CD1c-positive myeloid dendritic cell (primary cell): ENCODE results near the gene DOK4.

Experiments
- DNase-seq: peaks from one replicate; pipeline ENCODE4 v3.0.0-alpha.2; 2016; ENCODE audit errors: extremely low spot score

Gene DOK4

DNA sequence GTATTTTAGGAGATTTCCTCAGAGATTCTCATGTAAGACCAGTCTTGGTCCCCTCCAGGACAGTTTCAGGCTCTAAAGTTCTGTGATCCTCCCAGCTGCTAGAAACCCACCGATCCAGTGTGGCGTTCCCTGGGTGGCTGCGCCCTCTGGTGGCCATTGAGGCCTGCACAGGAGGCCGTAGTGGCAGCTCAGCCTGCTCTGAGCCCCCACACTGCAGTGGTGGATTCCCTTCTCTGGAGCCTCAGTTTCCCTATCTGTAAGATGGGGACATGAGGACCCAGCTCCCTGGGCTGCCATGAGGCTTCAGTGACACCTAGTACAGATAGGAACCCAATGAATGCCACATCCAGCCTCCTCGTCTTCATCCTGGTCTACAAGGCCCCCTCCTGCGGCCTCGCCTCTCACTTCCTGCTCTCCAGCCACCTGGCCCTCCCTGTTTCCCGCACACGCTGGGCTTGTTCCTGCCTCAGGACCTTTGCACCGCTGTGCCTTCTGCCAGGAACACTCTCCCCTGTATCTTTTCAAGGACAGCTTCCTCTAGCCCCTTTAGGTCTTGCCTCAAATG is 33.6 kb upstream of the DOK4 start:
- DNase-seq, result peak; percentile 80

DNA sequence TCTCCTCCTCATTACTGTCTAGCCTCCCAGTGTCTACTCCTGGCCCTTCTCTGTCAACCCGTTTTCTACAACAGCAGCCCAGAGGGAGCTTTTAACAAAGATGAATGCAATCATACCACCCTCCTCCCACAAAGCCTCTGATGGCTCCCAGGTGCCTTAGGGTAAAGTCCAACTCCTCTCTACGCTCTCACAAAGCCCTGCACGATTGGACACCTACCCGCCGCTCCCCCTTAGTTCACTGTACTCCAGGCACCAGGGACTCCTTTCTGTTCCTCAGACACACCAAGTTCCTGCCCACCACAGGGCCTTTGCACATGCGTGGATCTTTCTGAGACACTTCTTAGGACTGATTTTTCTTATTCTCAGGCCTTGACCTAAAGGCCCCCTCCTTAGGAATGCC is 32.6 kb upstream of the DOK4 start:
- no peak for DNase-seq

DNA sequence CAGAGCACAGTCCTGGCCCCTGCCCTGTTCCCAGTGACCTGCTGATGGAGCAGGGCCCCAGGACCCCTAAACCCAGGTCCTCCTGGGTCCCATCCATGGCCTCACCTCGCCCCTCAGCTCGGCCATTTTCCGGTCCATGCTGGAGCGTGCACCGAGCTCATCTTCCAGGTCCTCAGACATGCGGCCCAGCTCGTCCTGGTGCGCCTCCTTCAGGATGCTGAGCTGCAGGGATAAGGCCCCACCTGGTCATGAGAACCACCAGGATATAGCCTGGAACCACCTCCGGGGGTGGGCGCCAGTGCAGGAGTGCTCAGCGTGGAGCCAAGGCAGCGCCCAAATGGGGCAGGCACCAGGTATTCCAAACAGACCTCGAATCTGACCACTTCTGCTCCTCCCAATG is 32.2 kb upstream of the DOK4 start:
- no peak for DNase-seq

DNA sequence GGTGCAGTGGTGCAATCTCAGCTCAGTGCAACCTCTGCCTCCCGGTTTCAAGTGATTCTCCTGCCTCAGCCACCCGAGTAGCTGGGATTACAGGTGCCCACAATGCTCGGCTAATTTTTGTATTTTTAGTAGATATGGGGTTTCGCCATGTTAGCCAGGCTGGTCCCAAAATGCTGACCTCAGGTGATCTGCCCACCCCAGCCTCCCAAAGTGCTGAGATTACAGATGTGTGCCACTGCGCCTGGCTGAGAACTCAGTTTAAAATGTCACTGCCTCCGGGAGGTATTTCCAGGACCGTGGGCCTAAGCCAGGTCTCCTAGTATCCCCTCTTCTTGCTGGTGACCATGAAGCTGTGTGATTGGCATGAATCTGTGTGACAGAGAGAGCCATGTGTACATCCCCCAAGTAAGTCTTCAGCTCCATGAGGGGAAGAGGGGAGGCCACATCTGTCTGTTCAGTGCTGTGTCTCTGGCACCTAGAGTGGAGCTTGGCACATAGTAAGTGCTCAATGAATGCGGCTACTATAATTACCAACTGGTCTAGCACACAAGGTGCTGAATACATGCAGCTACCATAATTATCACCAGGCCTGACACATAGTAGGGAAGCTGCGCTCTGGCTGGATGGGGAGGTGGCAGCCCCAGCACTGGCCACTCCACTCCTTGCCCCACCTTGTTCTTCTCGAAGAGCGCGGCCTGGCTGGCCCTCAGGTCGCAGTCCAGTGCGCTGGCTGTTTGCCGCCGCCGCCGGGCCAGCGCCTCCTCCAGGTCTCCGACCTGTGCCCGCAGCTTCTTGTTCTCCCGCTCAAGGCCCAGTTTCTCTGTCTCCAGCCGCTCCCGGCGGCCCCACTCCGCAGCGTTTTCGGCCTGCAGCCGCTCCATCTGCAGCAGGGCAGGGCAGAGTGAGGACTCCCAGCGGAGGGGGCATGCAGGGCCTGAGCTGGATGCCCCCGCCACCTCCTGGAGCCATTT is 31.4 kb upstream of the DOK4 start:
- DNase-seq, result no peak

DNA sequence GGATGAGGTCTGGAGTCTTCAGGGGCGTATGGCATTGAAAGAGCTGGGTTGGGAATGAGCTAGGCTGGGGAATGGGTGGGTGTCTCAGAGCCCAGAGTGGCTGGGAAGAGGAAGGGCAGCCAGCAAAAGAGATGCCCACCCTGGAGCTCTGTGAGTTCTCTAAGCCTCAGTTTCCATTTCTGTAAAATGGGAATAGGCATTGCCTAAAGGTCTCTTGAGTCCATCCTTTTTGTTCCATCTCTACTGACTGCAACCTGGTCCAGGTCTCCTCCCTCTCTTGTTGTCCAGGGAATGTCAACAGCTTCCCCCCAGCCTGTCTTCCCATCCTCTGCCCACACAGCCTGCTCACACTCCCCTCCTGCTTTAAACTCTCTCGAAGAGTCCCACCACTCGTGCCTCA is 30.5 kb upstream of the DOK4 start:
- DNase-seq, result no peak

DNA sequence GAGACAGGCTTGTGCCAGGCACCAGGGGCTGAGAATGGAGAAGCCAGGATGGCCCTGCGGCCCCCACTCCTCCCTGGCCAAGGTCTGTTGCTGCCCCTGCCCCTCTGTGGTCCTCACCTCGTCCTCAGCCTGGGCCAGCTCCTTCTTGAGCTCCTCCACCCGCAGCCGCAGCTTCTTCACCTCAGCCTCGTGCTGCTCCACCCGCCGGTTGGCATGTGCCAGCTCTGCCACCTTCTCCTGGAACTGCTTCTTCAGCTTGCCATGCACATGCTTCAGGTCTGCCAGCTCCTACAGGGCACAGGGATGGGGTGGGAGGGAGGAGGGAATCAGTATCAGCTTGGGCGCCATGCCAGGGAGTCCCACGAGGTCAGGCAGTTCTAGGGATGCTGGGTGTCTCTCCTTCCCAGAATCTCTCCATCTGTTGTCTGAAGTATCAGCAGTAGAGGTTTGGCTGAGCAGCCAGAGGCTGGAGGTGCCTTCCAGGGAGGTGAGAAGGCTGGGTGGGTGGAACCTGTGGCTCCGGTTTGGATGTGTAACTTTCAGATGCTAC is 30.0 kb upstream of the DOK4 start:
- no peak for DNase-seq

DNA sequence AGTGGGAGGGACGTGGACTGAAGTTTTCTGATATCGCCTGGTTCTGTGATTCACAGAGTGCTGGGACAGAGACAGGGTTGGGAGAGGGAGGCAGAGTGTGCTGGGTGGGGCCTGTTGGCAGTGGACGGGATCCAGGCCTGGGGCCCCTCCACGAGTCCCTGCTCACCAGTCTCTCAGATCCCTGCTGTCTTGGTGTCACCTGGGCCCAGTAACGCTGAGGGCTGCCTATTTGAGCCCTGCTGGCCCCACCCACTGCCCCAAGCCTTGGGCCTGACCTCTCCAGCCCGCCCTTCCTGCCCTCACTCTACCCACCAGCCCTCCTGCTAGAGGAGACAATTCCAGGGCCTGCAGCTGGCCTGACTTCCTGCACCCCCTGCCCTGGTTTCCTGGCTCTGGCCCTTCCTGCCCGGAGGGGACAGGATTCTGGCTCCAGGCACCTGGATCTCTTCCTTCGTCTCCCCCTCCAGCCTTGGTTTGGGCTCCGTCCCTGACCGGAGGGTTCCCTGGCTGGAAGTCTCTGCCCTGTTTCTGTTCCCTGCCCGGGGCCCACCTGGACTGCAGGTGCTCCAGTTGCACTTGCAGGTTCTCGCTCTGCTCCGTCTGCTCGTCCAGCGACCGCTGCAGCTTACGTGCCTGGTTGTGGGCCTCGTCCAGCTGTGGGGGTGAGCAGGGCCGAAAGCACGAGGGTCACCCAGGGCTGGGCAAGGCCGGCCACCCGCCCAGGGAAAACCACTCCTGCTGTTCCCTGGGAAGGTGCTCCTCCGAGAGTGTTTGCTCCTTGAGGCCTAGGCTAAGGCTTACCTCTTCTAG is 28.7 kb upstream of the DOK4 start:
- DNase-seq, result no peak

DNA sequence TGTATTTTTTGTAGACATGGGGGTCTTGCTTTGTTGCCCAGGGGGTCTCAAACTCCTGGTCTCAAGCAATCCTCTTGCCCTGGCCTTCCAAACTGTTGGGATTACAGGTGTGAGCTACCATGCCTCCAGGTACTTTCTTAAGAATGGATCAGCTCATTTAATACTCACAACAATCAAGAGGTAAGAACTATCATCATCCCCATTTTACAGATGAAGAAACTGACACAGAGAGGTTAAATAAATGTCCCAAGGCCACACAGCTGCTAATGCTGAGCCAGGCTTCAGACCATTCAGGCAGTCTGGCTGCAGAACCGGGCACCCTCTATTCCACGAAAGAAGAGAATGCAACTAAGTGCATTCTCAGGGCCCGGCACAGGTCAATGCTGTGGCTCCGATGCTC is 28.1 kb upstream of the DOK4 start:
- DNase-seq, result no peak

DNA sequence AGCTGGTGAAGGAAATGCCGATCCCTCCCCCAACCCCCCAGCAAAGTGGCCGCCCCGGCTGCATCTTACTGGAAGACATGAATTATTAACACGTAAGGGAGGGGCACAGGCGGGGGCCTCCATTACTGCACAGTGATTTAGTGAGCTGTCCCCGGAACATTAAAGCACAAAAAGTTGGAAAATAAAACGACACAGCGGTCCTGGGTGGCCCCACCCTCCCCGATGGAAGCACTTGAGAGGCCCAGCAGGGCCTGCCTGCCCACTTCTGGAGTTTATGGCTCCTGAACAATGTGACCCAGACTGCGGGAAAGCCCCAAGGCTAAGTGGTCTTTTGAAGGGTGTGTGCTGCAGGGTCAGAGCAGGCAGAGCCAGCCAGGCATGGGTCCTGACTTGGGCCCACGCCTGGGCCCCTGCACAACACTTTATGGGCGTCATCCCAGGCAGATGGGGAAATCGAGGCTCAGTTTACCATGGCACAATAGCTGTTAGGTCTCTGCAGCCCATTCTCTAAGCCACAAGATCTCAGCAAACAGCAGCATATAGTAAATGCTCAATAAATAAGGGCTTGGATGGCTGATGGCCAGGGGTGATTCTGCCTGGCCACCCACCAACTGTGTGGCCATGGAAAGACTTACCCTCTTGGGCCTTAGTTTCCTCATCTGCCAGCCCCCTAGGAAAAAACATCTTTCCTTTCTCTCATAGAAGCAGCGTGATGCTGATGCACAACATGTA is 27.2 kb upstream of the DOK4 start:
- DNase-seq, result no peak

DNA sequence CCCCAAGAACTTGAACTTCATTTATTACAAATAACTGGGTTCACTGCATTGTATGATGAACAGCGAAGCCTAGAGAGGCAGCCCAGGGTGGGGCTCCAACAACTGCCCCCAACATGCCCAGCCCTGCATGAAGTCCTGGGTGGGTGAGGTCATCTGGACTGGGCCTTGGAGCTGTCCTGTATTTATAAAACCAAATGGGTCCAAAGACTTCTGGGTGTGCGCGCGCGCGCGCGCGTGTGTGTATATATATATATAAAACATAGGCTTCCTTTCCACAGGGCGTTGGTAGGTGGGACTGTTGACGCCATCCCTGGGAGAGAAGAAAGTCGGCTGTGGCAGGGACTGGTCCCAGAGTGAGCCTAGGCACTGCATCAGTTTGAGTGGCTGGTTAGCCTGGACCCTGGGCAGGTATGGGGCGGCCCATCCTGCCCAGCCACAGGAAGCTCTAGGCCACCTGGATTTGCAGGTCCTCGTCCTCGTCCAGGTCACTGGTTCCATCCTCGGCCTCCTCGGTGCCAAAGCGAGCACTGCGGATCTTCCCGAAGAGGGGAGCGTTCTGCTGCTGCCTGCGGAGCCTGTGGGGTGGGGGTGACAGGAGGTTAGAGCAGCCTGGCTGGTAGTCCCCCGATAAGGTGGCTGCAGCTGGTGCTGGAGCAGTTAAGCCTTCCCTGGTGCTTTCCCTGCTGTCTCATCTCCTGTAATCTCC is 26.2 kb upstream of the DOK4 start:
- DNase-seq, result no peak

DNA sequence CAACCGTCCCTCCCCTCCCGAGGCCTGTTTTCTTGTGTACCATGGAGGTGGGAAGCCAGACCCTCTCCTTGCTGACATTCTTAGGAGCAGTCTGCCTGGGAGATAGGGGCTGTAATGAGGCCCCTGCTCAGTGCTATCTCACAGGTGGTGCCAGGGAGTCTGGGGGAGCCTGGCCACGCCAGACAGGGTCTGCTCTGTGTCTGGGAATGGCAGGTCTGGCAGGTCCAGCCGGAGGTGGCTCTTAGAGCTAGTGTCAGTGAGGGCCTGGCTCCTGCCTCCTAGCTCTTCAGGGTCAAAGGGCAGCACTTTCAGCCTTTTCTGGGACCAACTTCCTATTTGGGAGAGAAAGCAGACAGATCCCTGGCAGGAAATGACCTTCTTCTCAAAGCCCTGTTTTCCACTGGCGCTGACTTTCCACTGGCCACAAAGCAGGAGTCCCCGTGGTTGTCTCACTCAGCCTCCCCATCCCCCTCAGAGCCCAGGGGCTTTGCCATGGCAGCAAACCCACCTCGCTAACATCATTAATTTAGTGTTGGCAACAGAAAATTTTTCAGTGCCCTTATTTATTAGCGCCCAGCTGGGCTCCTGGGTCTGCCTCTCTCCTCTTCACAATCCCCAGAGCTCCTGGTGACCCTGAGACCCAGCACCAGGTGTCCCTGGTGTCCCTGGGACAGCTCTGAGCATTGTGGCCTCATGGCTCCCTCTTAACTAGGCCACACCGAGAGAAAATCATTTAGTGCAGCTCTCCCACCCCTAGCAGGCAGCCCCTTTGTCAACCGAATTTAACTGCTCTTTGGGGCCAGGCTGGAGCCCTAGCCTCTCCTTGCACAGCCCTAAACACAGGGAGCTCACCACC is 24.0 kb upstream of the DOK4 start:
- DNase-seq, result no peak

DNA sequence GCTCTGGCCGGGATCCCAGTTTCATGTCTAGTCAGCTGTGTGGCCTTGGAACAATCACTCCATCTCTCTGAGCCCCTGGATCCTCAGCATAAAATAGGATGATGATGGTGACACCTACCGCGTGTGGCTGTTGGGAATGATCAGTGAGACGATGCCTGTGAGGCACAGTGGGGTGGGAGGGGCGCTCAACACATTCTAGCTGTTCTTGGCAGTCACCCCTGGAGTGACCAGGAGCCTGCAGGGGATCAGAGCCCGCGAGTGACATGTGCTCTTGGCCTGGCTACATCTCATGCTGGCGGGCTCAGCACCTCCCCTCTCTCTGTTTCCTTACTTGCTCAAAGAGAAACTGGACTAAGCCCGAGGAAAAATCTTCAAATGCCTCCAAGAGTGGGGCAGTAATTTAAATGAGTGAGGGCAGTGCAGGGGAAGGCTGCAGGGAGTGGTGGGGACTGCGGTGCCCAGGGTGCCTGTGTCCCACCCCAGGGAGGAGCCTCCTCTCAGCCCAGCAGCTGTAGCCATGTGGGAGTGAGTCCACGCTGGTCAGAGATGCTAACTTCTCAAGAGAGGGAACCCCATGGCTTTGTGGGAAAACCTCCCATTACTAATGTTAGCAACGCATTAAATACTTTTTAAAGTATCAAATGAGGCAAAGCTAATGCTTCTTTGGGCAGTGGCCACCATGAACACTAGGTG is 23.1 kb upstream of the DOK4 start:
- no peak for DNase-seq

DNA sequence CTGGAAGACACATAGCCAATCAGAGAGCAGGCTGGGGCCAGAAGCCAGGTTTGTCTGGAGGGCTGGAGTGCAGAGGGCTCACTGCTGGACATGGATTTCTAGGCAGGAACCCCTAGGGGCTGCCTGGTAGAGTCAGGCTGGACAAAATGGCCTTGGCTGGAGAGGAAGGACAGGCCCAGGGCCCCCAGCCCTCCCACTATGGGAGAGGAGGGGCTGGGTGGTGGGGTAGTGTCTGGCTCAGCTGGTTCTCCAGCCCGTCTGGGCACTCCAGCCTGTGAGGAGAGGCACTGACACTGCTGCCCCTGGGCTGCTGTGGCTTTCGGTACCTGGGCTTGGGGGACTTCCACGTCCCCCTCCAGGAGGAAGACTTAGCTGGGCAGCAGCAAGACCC is 21.7 kb upstream of the DOK4 start:
- DNase-seq, result no peak

DNA sequence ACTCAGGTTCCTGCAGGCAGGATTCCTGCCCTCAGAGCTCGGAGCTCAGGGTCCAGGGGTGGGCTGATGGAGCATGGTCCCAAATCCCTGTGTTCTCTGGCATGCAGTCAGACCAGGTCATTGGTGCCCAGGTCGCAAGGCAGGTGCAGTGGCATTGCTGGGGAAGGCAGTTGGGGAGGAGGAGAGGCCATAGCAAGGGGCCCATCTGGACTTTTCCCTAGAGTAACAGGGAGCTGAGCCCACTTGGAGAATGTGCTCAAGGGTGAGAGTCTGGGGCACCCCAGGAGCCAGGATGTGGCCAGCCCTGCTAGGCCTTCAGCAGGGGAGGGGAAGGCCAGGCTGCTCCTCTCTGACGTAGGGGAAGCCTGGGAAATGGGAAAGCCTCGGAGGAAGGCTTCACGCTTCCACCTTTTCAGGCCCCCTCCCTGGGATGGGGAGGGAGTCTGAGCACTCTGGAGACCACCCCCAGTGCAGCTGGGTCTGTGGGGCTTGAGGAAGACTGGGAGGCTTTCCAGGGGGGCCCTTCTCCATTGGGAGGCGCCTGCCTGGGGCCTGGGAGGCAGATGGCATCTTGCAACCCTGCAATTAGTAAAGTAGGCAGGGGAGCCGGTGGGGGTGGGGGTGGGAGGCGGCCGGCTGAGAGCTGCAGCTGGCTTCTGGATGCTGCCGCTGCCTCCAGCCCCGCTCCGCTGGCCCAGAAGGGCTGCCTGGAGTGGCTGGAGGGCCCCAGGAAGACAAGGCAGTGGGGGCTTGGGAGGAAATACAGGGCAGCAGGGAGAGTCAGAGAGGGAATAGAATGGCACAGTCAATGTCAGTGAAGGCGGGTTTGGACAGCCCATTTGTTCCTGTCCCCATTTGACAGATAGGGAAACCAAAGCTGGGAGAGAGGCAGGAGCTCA is 21.1 kb upstream of the DOK4 start:
- DNase-seq, result no peak

DNA sequence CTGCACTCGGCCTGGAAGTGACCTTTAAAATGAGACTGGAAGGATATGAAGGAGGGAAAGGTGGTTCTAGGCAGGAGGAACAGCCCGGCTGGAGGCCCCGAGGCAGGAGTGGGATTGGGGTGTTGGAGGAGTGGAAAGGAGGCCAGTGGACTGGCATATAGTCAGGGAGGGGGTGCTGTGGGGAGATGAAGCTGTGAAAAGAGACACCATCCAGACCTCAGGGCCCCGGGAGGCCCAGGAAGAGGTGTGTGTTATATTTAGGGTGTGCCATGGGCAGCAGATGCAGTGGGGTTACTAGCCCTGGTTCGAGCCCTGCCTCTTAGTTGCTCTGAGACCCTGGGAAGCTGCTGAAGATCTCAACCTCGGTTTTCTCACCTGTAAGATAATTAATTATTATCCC is 18.9 kb upstream of the DOK4 start:
- no peak for DNase-seq

DNA sequence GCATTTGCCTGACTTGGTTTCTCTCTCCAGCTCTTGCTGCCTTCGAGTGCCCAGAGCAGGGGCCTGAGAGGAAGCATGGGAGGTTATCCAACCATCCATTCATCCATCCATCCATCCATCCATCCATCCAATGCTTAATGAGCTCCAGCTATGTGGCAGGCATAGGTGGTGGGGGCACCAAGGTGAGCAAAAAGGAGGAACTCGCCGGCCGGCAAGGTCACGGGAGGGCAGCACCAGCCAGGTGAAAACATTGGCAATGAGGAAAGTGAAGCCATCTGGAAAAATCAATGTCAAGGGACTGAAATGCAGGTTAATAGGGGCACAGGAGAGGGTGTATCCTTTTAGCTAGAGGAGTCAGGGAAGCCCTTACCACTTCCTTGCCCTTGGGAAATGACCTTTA is 18.2 kb upstream of the DOK4 start:
- DNase-seq, result no peak

DNA sequence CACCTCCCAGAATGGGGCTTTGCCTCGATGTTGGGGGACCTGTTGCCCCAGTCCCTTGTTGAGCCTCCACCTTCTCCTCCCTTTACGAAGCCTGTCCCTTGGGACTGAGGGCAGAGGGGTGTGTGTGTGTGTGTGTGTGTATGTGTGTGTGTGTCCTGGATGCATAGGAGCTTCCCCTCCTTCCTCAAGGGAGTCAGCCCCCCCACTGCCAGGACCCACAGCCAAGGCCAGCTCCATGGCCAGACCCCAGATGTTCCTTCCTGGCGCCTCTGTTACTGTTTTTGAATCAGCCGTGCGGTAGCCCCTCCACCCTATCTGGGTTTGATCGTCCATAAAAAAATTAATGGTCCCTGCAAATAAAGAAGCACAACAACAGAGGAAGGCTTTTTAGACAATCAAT is 17.7 kb upstream of the DOK4 start:
- no peak for DNase-seq

DNA sequence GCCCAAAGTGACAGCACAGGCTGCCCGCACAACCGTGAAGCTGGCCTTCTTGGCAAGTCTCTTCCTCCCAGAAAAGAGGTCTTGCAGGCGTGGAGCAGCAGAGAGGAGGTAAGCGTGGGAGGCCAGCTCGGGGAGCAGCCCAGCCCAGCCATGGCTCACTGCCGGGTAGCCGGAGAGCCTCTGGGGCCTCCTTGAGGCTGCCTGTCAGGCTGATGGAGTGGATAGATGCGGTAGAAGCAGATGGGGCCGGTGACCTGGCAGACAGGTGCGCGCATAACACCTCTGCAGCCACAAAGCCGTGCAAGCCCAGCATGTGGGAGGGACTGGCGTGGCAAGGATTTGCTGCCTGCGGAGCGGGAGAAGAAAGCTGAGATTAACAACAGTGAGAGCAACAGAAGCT is 17.1 kb upstream of the DOK4 start:
- DNase-seq, result no peak
